GM18508 (cell line): Measurements from ENCODE around the gene MAPKAPK2.
"Not testable (repeated sequence)": the region's sequence is repeated elsewhere in the genome, so short reads cannot be mapped to it uniquely, and the experiment has no call there.

ENCODE experiments used
- ATAC-seq: cut with Tn5 transposase; IDR thresholded peaks from one replicate; pipeline ENCODE4 v1.9.1; 2021; ENCODE audit warnings: moderate number of reproducible peaks; ENCODE audit not compliant: insufficient read depth, unreplicated experiment

The MAPKAPK2 gene

GRCh38 chr1:206736878-206737728 is 52.4 kb downstream of the MAPKAPK2 start:
- no peak for ATAC-seq

GRCh38 chr1:206737729-206738201 is 53.1 kb downstream of the MAPKAPK2 start:
- ATAC-seq, result no peak

GRCh38 chr1:206738370-206739366 is 54.0 kb downstream of the MAPKAPK2 start:
- no peak for ATAC-seq

GRCh38 chr1:206739411-206740076 is 54.8 kb downstream of the MAPKAPK2 start:
- peak; percentile 68 for ATAC-seq

- no peak for ATAC-seq
Observed at GRCh38 chr1:206741142-206741701, 56.5 kb downstream of the MAPKAPK2 start.

GRCh38 chr1:206742719-206743383 is 58.1 kb downstream of the MAPKAPK2 start:
- no peak for ATAC-seq

- no peak for ATAC-seq
Observed at GRCh38 chr1:206744683-206745082, 60.0 kb downstream of the MAPKAPK2 start.

- no peak for ATAC-seq
Observed at GRCh38 chr1:206745301-206745700, 60.6 kb downstream of the MAPKAPK2 start.

GRCh38 chr1:206748348-206749030 is 63.8 kb downstream of the MAPKAPK2 start:
- no peak for ATAC-seq

GRCh38 chr1:206751891-206752290 is 67.2 kb downstream of the MAPKAPK2 start:
- ATAC-seq, result no peak

- no peak for ATAC-seq
Observed at GRCh38 chr1:206752481-206752880, 67.8 kb downstream of the MAPKAPK2 start.

GRCh38 chr1:206753141-206753540 is 68.4 kb downstream of the MAPKAPK2 start:
- no peak for ATAC-seq

- ATAC-seq, result no peak
Observed at GRCh38 chr1:206754011-206754410, 69.3 kb downstream of the MAPKAPK2 start.

GRCh38 chr1:206757524-206758266 is 73.0 kb downstream of the MAPKAPK2 start:
- no peak for ATAC-seq

- ATAC-seq, result no peak
Observed at GRCh38 chr1:206760590-206760989, 75.9 kb downstream of the MAPKAPK2 start.

- no peak for ATAC-seq
Observed at GRCh38 chr1:206761159-206761768, 76.6 kb downstream of the MAPKAPK2 start.

- ATAC-seq, result not testable (repeated sequence)
Observed at GRCh38 chr1:206762741-206763364, 78.1 kb downstream of the MAPKAPK2 start.
